ENCODE data around the gene HEPACAM. TPM values are rescaled to one million over a fixed set of nuclear protein-coding genes. Genes with fewer than 3 reads are reported as not detected.

The HEPACAM gene
- total RNA-seq, 1 experiment from 2014 or later: not detected

- Histone ChIP-seq H3K4me3 (ENCODE audit: low read depth, low read length, poor library complexity, severe bottlenecking) (no peak overlapping the region), H3K27ac (ENCODE audit: low read depth, low read length, poor library complexity, severe bottlenecking) (no peak overlapping the region), H3K9me3 (ENCODE audit: low read depth, low read length, poor library complexity, severe bottlenecking) (no peaks in the 10 kb centered on the region), H3K36me3 (ENCODE audit: insufficient read depth, low read length, poor library complexity, severe bottlenecking) (no peaks in the 10 kb centered on the region), H3K4me1 (ENCODE audit: insufficient read depth, low read length, poor library complexity, severe bottlenecking) (no peaks in the 10 kb centered on the region), H3K27me3 (replicated peaks; ENCODE audit: insufficient read depth, low read depth, low read length, poor library complexity) (no peaks in the 10 kb centered on the region)
- POLR2A ChIA-PET (ENCODE audit: low non-redundant PET): no interaction called here
- DNase-seq (ENCODE audit: low spot score): no peak
- CTCF ChIA-PET: no interaction called here
- TF ChIP-seq CTCF (conservative IDR thresholded peaks at IDR 0.05; ENCODE audit: low read depth, low read length) (no peak), EZH2 (IDR thresholded peaks at IDR 0.05; ENCODE audit: borderline replicate concordance, low read depth, low read length, poor library complexity, severe bottlenecking) (no peak)
- intact Hi-C loops (cut with micrococcal nuclease; ENCODE audit: unreplicated experiment): no loop called here
- BruUV-seq (replicated peaks): no TSS peak
These were observed 46.2 kb upstream of the HEPACAM start for GRCh38 chr11:124982043-124982442.

GRCh38 chr11:124978316-124978715 is 42.5 kb upstream of the HEPACAM start:
- H3K4me1 ChIP-seq (ENCODE audit: insufficient read depth, low read length, poor library complexity, severe bottlenecking): no peaks in the 10 kb centered on the region
- ChIA-PET POLR2A (ENCODE audit: low non-redundant PET) (no interaction called here), CTCF (no interaction called here)
- no peaks in the 10 kb centered on the region for H3K36me3 ChIP-seq (ENCODE audit: insufficient read depth, low read length, poor library complexity, severe bottlenecking)
- H3K27ac ChIP-seq (ENCODE audit: low read depth, low read length, poor library complexity, severe bottlenecking): no peak overlapping the region
- intact Hi-C loops (cut with micrococcal nuclease; ENCODE audit: unreplicated experiment): loop anchor here (10.0 kb wide), 1 partner anchor 896 kb away; no protein-coding TSS in a partner anchor
- BruUV-seq (replicated peaks): no TSS peak
- TF ChIP-seq CTCF (conservative IDR thresholded peaks at IDR 0.05; ENCODE audit: low read depth, low read length) (no peak), EZH2 (IDR thresholded peaks at IDR 0.05; ENCODE audit: borderline replicate concordance, low read depth, low read length, poor library complexity, severe bottlenecking) (no peak)
- H3K4me3 ChIP-seq (ENCODE audit: low read depth, low read length, poor library complexity, severe bottlenecking): no peak overlapping the region
- H3K9me3 ChIP-seq (ENCODE audit: low read depth, low read length, poor library complexity, severe bottlenecking): no peaks in the 10 kb centered on the region
- DNase-seq (ENCODE audit: low spot score): peak; percentile 12
- no peaks in the 10 kb centered on the region for H3K27me3 ChIP-seq (replicated peaks; ENCODE audit: insufficient read depth, low read depth, low read length, poor library complexity)

GRCh38 chr11:124977006-124977405 is 41.2 kb upstream of the HEPACAM start:
- Histone ChIP-seq H3K36me3 (ENCODE audit: insufficient read depth, low read length, poor library complexity, severe bottlenecking) (no peaks in the 10 kb centered on the region), H3K27me3 (replicated peaks; ENCODE audit: insufficient read depth, low read depth, low read length, poor library complexity) (no peaks in the 10 kb centered on the region), H3K4me3 (ENCODE audit: low read depth, low read length, poor library complexity, severe bottlenecking) (no peak overlapping the region), H3K27ac (ENCODE audit: low read depth, low read length, poor library complexity, severe bottlenecking) (no peak overlapping the region), H3K9me3 (ENCODE audit: low read depth, low read length, poor library complexity, severe bottlenecking) (no peaks in the 10 kb centered on the region), H3K4me1 (ENCODE audit: insufficient read depth, low read length, poor library complexity, severe bottlenecking) (no peaks in the 10 kb centered on the region)
- DNase-seq (ENCODE audit: low spot score): peak; percentile 10
- POLR2A ChIA-PET (ENCODE audit: low non-redundant PET): no interaction called here
- CTCF ChIA-PET: no interaction called here
- intact Hi-C loops (cut with micrococcal nuclease; ENCODE audit: unreplicated experiment): loop anchor here (10.0 kb wide), 1 partner anchor 898 kb away; no protein-coding TSS in a partner anchor
- no TSS peak for BruUV-seq (replicated peaks)
- TF ChIP-seq EZH2 (IDR thresholded peaks at IDR 0.05; ENCODE audit: borderline replicate concordance, low read depth, low read length, poor library complexity, severe bottlenecking) (no peak), CTCF (conservative IDR thresholded peaks at IDR 0.05; ENCODE audit: low read depth, low read length) (no peak)
